B cell (primary cell): ENCODE results near the gene TEFM. TPM values are rescaled to one million over a fixed set of nuclear protein-coding genes. Genes with fewer than 3 reads are reported as not detected.

Source experiments
- ATAC-seq: fragments of 200-7000 bp; cut with Tn5 transposase; one replicate; pipeline ENCODE4 v1.10.0; 2021; ENCODE audit warnings: low read depth, mild to moderate bottlenecking, moderate number of reproducible peaks, moderate library complexity
- CTCF ChIA-PET: fragments of 350-600 bp; sonication (Branson Sonifier 250); formaldehyde crosslinking; loops from one replicate; lab custom pipeline; 2021; ENCODE audit warnings: antibody characterized with exemption, inconsistent platforms; lab: Charles Lee
- POLR2A ChIA-PET: fragments of 350-600 bp; sonication (Branson Sonifier 250); formaldehyde crosslinking; loops from one replicate; lab custom pipeline; 2021; ENCODE audit warnings: antibody characterized with exemption; lab: Charles Lee
- DNase-seq: peaks from one replicate; pipeline ENCODE4 v3.0.0; 2013
- H2AFZ ChIP-seq: 2 replicates; pipeline ENCODE4 v1.6.1; 2012; ENCODE audit warnings: mild to moderate bottlenecking, low read depth, low read length; ENCODE audit not compliant: insufficient read depth, poor library complexity, severe bottlenecking
- H3K27ac ChIP-seq, 2 donors: 1 replicate in 1 of 2; 2 replicates in 1 of 2; pipeline ENCODE4 v1.5.1; 2012 to 2013; ENCODE audit warnings: low read length in 2 of 2, mild to moderate bottlenecking in 2 of 2, moderate library complexity in 1 of 2
- H3K27me3 ChIP-seq, 4 experiments: fragments of 200-600 bp in 1 of 4; sonication (generic) in 1 of 4; replicated peaks in 1 of 4; 1 replicate in 2 of 4; 2 replicates in 2 of 4; pipeline versions ENCODE4 v1.6.1 to v1.7.0; 2013 to 2016; ENCODE audit warnings: low read length in 3 of 4, mild to moderate bottlenecking in 2 of 4, mixed read lengths in 1 of 4, moderate library complexity in 1 of 4; ENCODE audit not compliant: insufficient read depth in 4 of 4, control insufficient read depth in 3 of 4; ENCODE audit errors: control extremely low read depth in 1 of 4
- H3K36me3 ChIP-seq, 2 experiments: replicated peaks in 1 of 2; 1 replicate in 1 of 2; 2 replicates in 1 of 2; pipeline versions ENCODE4 v1.6.1 to v1.7.1; 2013; ENCODE audit warnings: low read length in 1 of 2; ENCODE audit not compliant: insufficient read depth in 2 of 2, control insufficient read depth in 1 of 2; ENCODE audit errors: control extremely low read depth in 1 of 2, extremely low read depth in 1 of 2
- H3K4me1 ChIP-seq, 2 donors: fragments of 200-600 bp in 1 of 2; sonication (generic) in 1 of 2; 1 replicate in 1 of 2; 2 replicates in 1 of 2; pipeline versions ENCODE4 v1.5.1 to v1.6.1; 2013 to 2017; ENCODE audit warnings: low read length in 2 of 2; ENCODE audit not compliant: control insufficient read depth in 2 of 2, insufficient read depth in 2 of 2
- H3K4me2 ChIP-seq: replicated peaks from 2 replicates; pipeline ENCODE3; 2012; ENCODE audit warnings: mild to moderate bottlenecking, low read depth, low read length; ENCODE audit not compliant: poor library complexity, severe bottlenecking
- H3K4me3 ChIP-seq, 5 experiments: fragments of 200-600 bp in 1 of 5; sonication (generic) in 1 of 5; 1 replicate in 3 of 5; 2 replicates in 2 of 5; pipeline versions ENCODE4 v1.5.1 to v1.7.0; 2011 to 2016; ENCODE audit warnings: low read length in 4 of 5, mild to moderate bottlenecking in 4 of 5, low read depth in 2 of 5, control low read depth in 1 of 5, moderate library complexity in 1 of 5; ENCODE audit not compliant: insufficient read depth in 1 of 5; ENCODE audit errors: control extremely low read depth in 1 of 5, extremely low read depth in 1 of 5
- H3K79me2 ChIP-seq: fragments of 200-600 bp; sonication (generic); one replicate; pipeline ENCODE4 v1.6.0; 2016; ENCODE audit warnings: low read length; ENCODE audit not compliant: control insufficient read depth, insufficient read depth
- H3K9ac ChIP-seq: fragments of 200-600 bp; sonication (generic); 2 replicates; pipeline ENCODE4 v1.6.1; 2017; ENCODE audit warnings: mild to moderate bottlenecking, low read length, moderate library complexity
- H3K9me3 ChIP-seq, 3 donors: one replicate each; pipeline versions ENCODE4 v1.6.1 to v1.7.1; 2013; ENCODE audit warnings: low read length in 2 of 3; ENCODE audit not compliant: control insufficient read depth in 2 of 3, insufficient read depth in 1 of 3; ENCODE audit errors: control extremely low read depth in 1 of 3
- H4K20me1 ChIP-seq: 2 replicates; pipeline ENCODE4 v1.6.0; 2012; ENCODE audit warnings: mild to moderate bottlenecking, low read length; ENCODE audit not compliant: insufficient read depth, control insufficient read depth, poor library complexity, severe bottlenecking
- H3K27ac Mint-ChIP-seq: one replicate; pipeline ENCODE4 v1.8.0; 2021; ENCODE audit warnings: mixed read lengths
- H3K27me3 Mint-ChIP-seq: one replicate; pipeline ENCODE4 v1.8.0; 2021; ENCODE audit warnings: mixed read lengths
- H3K4me1 Mint-ChIP-seq: one replicate; pipeline ENCODE4 v1.8.0; 2021; ENCODE audit warnings: mixed read lengths
- H3K4me3 Mint-ChIP-seq: one replicate; pipeline ENCODE4 v1.8.0; 2021; ENCODE audit warnings: mixed read lengths
- H3K9me3 Mint-ChIP-seq: one replicate; pipeline ENCODE4 v1.8.0; 2022; ENCODE audit warnings: mixed read lengths; ENCODE audit not compliant: insufficient read depth
- EZH2 ChIP-seq: IDR thresholded peaks from 2 replicates; pipeline ENCODE4 v1.6.1; 2012; ENCODE audit warnings: borderline replicate concordance, low read depth, mild to moderate bottlenecking, moderate library complexity, low read length; ENCODE audit not compliant: insufficient read depth, poor library complexity, severe bottlenecking
- WGBS: methylation state at CpG from one replicate; pipeline ENCODE4 v1.1.5; 2013; ENCODE audit warnings: missing lambda C conversion rate; ENCODE audit not compliant: insufficient coverage; 5-methylcytosine and 5-hydroxymethylcytosine counted together
- intact Hi-C: fragments of 100-400 bp; cut with micrococcal nuclease; formaldehyde crosslinking; loops from one replicate; pipeline ENCODE4 v1.10.0; 2022
- polyA minus RNA-seq: library from RNA; depleted of rRNA, polyadenylated mRNA; stranded (reverse); fragments of >200 nt; gene quantifications from 2 replicates; pipeline ENCODE4 v1.2.3, GENCODE V29; 2012
- polyA plus RNA-seq: library from polyadenylated mRNA; depleted of rRNA; stranded (reverse); fragments of >200 nt; gene quantifications from 2 replicates; pipeline ENCODE4 v1.2.3, GENCODE V29; 2012
- total RNA-seq, 2 donors: library from RNA; stranded (reverse); fragments of 120-200 nt in 1 of 2; gene quantifications; 1 replicate in 1 of 2; 2 replicates in 1 of 2; pipeline versions ENCODE4 v1.2.3 to v1.2.4, GENCODE V29; 2013 to 2022
- TF ChIP-seq, protein P1 (sequence below): fragments of 200-600 bp; IDR thresholded peaks from one replicate; pipeline ENCODE4 v1.8.0; 2022; ENCODE audit warnings: antibody characterized with exemption, mild to moderate bottlenecking

TEFM gene, protein sequence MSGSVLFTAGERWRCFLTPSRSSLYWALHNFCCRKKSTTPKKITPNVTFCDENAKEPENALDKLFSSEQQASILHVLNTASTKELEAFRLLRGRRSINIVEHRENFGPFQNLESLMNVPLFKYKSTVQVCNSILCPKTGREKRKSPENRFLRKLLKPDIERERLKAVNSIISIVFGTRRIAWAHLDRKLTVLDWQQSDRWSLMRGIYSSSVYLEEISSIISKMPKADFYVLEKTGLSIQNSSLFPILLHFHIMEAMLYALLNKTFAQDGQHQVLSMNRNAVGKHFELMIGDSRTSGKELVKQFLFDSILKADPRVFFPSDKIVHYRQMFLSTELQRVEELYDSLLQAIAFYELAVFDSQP
- total RNA-seq = 27.4 and 27.8 TPM in 2 replicates
- total RNA-seq (2013) = 24.1 TPM
- 8.8 and 10.5 TPM in 2 replicates for polyA plus RNA-seq
- polyA minus RNA-seq = 5.0 and 12.3 TPM in 2 replicates

DNA sequence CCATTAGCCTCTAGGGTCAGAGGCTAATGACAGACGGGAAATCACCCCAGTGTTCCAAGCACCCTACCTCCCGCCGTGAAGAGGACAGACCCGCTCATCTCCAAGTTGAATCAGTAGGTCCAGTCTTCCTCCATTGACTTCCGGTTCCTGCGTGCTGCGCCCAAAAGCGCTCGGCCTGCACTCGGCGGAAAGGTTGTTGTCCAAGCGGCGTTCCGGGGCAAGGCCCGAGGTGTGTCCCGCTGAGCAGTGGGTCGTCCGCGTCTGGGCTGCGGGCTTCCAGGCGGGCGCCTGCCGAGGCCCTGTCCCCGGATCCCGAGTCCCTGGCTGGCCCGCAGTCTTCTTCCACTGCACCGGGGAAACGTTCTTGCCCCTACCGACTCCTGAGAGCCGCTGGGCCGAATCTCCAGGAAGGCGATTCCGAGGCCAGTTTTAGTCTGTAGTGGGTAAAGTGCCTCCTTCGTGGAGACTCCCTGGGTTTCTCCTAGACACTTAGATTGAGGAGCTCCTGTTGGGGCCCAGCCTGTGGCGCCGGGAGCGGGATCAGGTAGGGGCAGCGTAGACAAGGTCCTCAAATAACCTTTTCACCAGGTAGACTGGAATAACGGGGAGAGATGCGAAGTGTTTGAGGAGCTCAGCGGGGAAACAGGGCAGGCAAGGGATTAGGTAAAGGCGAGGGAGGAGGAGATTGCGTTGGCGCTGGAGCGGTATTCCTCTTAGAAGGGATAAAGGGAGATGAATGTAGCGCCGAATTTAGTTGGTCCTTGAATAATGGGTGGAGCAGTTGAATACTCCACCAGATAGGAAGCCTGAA, at the start of gene TEFM:
Gene TEFM, minus strand, starts transcription at position 138 of the 811 bp plus-strand sequence. Its CDS starts 40 bp downstream, at position 98.
- Histone ChIP-seq H3K9ac (peak within 1 kb of the TSS; percentile 96), H3K36me3 (peaks cover 7 to 9% of the 10 kb centered on the region in 2 experiments), H2AFZ (peak within 1 kb of the TSS; percentile 99), H4K20me1 (peaks cover 1% of the 10 kb centered on the region), H3K4me1 (peaks cover 21 to 33% of the 10 kb centered on the region in 2 donors), H3K79me2 (peaks cover 47% of the 10 kb centered on the region), H3K4me2 (peak within 1 kb of the TSS; percentile 93), H3K9me3 (peaks cover 0 to 1% (median 0%) of the 10 kb centered on the region in 3 donors), H3K27ac (peak within 1 kb of the TSS; percentile 78 to 88), H3K4me3 (peak within 1 kb of the TSS; percentile 67 to 92 (median 88)), H3K27me3 (no peaks in the 10 kb centered on the region)
- WGBS = under 1% methylated on average over 45 of the region's 47 CpGs
- peak within 1 kb of the TSS; percentile 95 for H3K4me3 Mint-ChIP-seq
- ATAC-seq (peak; percentile 96), DNase-seq (peak; percentile 92)
- ChIA-PET POLR2A (interaction anchor here (0.6 to 1.0 kb wide), 3 partner anchors 15 to 980 kb away, joined by 3 to 5 read pairs (median 4); partner anchors contain the start of gene CRLF3), CTCF (interaction anchor here (1.1 kb wide), 1 partner anchor 64 kb away, joined by 4 read pairs; the partner anchor contains the start of gene RNF135)
- H3K27ac Mint-ChIP-seq = peak within 1 kb of the TSS; percentile 92
- H3K27me3 Mint-ChIP-seq = no peaks in the 10 kb centered on the region
- intact Hi-C loops = loop anchor here (1.0 to 2.0 kb wide), 4 partner anchors 52 to 103 kb away; partner anchors contain the start of gene RNF135
- TF ChIP-seq, protein P1, sequence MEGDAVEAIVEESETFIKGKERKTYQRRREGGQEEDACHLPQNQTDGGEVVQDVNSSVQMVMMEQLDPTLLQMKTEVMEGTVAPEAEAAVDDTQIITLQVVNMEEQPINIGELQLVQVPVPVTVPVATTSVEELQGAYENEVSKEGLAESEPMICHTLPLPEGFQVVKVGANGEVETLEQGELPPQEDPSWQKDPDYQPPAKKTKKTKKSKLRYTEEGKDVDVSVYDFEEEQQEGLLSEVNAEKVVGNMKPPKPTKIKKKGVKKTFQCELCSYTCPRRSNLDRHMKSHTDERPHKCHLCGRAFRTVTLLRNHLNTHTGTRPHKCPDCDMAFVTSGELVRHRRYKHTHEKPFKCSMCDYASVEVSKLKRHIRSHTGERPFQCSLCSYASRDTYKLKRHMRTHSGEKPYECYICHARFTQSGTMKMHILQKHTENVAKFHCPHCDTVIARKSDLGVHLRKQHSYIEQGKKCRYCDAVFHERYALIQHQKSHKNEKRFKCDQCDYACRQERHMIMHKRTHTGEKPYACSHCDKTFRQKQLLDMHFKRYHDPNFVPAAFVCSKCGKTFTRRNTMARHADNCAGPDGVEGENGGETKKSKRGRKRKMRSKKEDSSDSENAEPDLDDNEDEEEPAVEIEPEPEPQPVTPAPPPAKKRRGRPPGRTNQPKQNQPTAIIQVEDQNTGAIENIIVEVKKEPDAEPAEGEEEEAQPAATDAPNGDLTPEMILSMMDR = no peak
- no peak for TF ChIP-seq EZH2
- H3K4me1 Mint-ChIP-seq = peaks cover 36% of the 10 kb centered on the region
- H3K9me3 Mint-ChIP-seq = no peaks in the 10 kb centered on the region
